ENCODE results near the gene AGRN.

DNA sequence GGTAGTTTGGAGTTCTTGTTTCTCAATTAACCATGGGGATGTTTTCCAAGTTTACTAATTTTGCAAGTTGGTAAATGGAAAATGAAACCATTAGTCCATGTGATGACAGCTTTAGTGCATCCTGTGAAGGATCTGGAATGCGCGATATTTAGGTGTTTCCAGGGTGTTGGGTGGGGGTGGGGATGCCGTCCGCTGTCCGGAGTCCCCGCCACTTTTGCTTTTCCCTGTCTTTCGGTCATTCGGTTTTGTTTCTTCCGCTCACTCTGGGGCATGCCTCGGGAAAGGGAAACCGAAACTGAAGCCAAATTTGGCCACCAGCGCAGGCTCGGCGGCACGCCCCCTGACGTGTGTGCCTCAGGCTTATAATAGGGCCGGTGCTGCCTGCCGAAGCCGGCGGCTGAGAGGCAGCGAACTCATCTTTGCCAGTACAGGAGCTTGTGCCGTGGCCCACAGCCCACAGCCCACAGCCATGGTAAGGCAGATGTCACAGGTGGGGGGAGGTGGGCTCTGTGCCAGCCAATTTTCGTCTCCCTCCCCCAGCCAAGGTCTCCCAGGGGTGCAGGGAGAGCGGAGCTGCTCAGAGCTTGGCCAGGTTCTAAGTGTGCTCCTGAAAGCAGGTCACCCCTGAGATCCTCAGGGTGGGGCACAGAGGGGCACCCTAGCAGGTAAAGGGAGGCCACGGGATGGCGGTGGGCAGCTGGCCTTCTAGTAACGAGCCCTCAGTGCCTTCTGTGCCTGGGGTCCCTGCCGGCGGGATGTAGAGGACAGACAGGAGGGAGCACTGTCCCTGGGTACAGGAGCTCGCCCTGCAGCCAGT, 6.6 kb upstream of the AGRN start, which contains the start of gene ISG15:
- TF ChIP-seq POLR2A (IDR thresholded peaks at IDR 0.05; ENCODE audit: borderline replicate concordance, extremely low read depth, insufficient read depth, insufficient read length) (peak; percentile 49), EZH2 (IDR thresholded peaks at IDR 0.05) (no peak)

Data from HCT116 (cell line).